Body of pancreas (tissue), 4 donors: ENCODE measurements around the gene MAP4K4. TPM values are rescaled to one million over a fixed set of nuclear protein-coding genes. Genes with fewer than 3 reads are reported as not detected.

Experiments used
- ATAC-seq: fragments of 150-250 bp; one replicate; pipeline ENCODE4 v1.9.1; 2016
- DNase-seq, 4 donors: peaks; one replicate each; pipeline ENCODE4 v3.0.0-alpha.2; 2019
- H3K27ac ChIP-seq, 4 donors: fragments of 200-600 bp; sonication (generic); 1 replicate in 3 of 4; 2 replicates in 1 of 4; pipeline versions ENCODE4 v1.5.1 to v1.6.1; 2016 to 2019; ENCODE audit warnings: mild to moderate bottlenecking in 1 of 4, mixed read lengths in 1 of 4, moderate library complexity in 1 of 4
- H3K27me3 ChIP-seq, 2 donors: fragments of 200-600 bp; sonication (generic); one replicate each; pipeline ENCODE4 v1.6.0; 2016; ENCODE audit warnings: mild to moderate bottlenecking in 1 of 2
- H3K36me3 ChIP-seq, 2 donors: fragments of 200-600 bp; sonication (generic); replicated peaks in 1 of 2; 2 replicates each; pipeline ENCODE4 v1.5.1; 2016; ENCODE audit warnings: low read depth in 2 of 2; ENCODE audit not compliant: insufficient read depth in 1 of 2
- H3K4me1 ChIP-seq: fragments of 200-600 bp; sonication (generic); one replicate; pipeline ENCODE4 v1.6.0; 2016
- H3K4me3 ChIP-seq, 2 donors: fragments of 200-600 bp; sonication (generic); 1 replicate in 1 of 2; 2 replicates in 1 of 2; pipeline ENCODE4 v1.5.1; 2016 to 2019
- H3K9me3 ChIP-seq, 3 donors: fragments of 200-600 bp; sonication (generic); 1 replicate in 2 of 3; 2 replicates in 1 of 3; pipeline ENCODE4 v1.5.1; 2016
- POLR2A ChIP-seq, 3 donors: fragments of 450-650 bp; IDR thresholded peaks; one replicate each; pipeline ENCODE4 v1.6.1; 2016; ENCODE audit warnings: antibody characterized with exemption in 3 of 3, mild to moderate bottlenecking in 2 of 3
- WGBS, 2 donors: methylation state at CpG; one replicate each; pipeline ENCODE4 v1.1.5; 2017; 5-methylcytosine and 5-hydroxymethylcytosine counted together
- intact Hi-C: fragments of 100-400 bp; cut with DNase I; formaldehyde crosslinking; loops from one replicate; pipeline ENCODE4 v1.15.1; 2023
- total RNA-seq, 2 donors: library from RNA; depleted of rRNA; stranded (reverse); fragments of >200 nt; gene quantifications; one replicate each; pipeline ENCODE4 v1.1.0, GENCODE V29; 2016
- TF ChIP-seq, protein P1 (sequence below), 7 experiments: fragments of 450-650 bp in 4 of 7; fragments of 200-600 bp in 3 of 7; sonication (generic) in 3 of 7; IDR thresholded peaks; one replicate each; pipeline ENCODE4 v1.5.1; 2016 to 2019; ENCODE audit warnings: antibody characterized with exemption in 7 of 7

MAP4K4 gene
- total RNA-seq, 2 donors from 2014 or later = 22.1 to 25.1 TPM

GRCh38 chr2:101858910-101859309 is 161.4 kb downstream of the MAP4K4 start:
- no peaks in the 10 kb centered on the region for H3K4me1 ChIP-seq
- peaks cover 0 to 10% of the 10 kb centered on the region in 2 donors for H3K36me3 ChIP-seq
- 86 to 92% methylated on average over 4 of the region's 4 CpGs for WGBS, 2 donors
- no peak for DNase-seq
- no peak overlapping the region for H3K4me3 ChIP-seq
- TF ChIP-seq, protein P1, sequence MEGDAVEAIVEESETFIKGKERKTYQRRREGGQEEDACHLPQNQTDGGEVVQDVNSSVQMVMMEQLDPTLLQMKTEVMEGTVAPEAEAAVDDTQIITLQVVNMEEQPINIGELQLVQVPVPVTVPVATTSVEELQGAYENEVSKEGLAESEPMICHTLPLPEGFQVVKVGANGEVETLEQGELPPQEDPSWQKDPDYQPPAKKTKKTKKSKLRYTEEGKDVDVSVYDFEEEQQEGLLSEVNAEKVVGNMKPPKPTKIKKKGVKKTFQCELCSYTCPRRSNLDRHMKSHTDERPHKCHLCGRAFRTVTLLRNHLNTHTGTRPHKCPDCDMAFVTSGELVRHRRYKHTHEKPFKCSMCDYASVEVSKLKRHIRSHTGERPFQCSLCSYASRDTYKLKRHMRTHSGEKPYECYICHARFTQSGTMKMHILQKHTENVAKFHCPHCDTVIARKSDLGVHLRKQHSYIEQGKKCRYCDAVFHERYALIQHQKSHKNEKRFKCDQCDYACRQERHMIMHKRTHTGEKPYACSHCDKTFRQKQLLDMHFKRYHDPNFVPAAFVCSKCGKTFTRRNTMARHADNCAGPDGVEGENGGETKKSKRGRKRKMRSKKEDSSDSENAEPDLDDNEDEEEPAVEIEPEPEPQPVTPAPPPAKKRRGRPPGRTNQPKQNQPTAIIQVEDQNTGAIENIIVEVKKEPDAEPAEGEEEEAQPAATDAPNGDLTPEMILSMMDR (IDR thresholded peaks at IDR 0.05) = no peak
- TF ChIP-seq POLR2A (IDR thresholded peaks at IDR 0.05) = no peak
- H3K9me3 ChIP-seq = no peaks in the 10 kb centered on the region
- intact Hi-C loops = no loop called here
- no peak for ATAC-seq
- H3K27ac ChIP-seq = no peak overlapping the region
- no peaks in the 10 kb centered on the region for H3K27me3 ChIP-seq

DNA sequence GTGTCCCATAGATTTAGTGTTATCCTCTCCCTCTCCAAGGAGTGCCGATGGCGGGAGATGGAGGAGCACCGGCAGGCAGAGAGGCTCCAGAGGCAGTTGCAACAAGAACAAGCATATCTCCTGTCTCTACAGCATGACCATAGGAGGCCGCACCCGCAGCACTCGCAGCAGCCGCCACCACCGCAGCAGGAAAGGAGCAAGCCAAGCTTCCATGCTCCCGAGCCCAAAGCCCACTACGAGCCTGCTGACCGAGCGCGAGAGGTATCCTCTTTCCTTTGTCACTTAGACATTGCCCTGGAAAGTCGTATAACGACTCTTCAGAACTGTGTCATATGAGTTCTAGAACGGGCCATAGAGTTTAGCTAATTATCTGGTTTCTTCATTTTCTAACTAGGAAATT is 162.1 kb downstream of the MAP4K4 start:
- Histone ChIP-seq H3K9me3 (no peaks in the 10 kb centered on the region), H3K36me3 (peaks cover 0 to 10% of the 10 kb centered on the region in 2 donors), H3K4me3 (no peak overlapping the region), H3K27ac (no peak overlapping the region), H3K27me3 (no peaks in the 10 kb centered on the region), H3K4me1 (no peaks in the 10 kb centered on the region)
- no peak for DNase-seq
- no peak for ATAC-seq
- intact Hi-C loops = no loop called here
- TF ChIP-seq, protein P1 (IDR thresholded peaks at IDR 0.05) = no peak
- no peak for TF ChIP-seq POLR2A (IDR thresholded peaks at IDR 0.05)
- WGBS, 2 donors = 95 to 96% methylated on average over 16 of the region's 16 CpGs

DNA sequence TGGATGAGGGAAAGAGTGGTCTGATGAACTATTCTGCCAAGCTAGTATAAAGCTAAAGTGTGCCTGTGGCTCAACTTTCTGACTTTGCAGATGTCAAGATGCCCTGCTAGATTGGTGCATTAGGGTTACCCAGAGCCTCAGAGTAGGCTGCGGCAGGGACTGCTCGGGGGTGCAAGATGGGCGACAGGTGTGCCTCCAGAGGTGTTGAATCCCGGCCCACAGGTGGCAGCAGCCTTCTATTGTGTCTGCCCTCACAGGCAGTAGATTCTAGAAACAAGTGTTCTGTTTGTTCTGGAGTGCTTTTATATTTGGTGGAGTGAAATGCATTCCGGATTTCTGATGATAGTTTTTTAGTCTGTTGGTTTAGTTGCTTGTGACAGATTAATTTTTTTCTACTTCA is 162.7 kb downstream of the MAP4K4 start:
- Histone ChIP-seq H3K27ac (no peak overlapping the region), H3K27me3 (no peaks in the 10 kb centered on the region), H3K4me3 (no peak overlapping the region), H3K4me1 (no peaks in the 10 kb centered on the region), H3K36me3 (peaks cover 0 to 12% of the 10 kb centered on the region in 2 donors), H3K9me3 (no peaks in the 10 kb centered on the region)
- TF ChIP-seq, protein P1 (IDR thresholded peaks at IDR 0.05) = no peak
- TF ChIP-seq POLR2A (IDR thresholded peaks at IDR 0.05) = no peak
- DNase-seq (no peak), ATAC-seq (no peak)
- intact Hi-C loops = no loop called here
- WGBS, 2 donors = 65 to 82% methylated on average over 5 of the region's 5 CpGs

GRCh38 chr2:101860782-101861181 is 163.3 kb downstream of the MAP4K4 start:
- no peak for TF ChIP-seq POLR2A (IDR thresholded peaks at IDR 0.05)
- TF ChIP-seq, protein P1 (IDR thresholded peaks at IDR 0.05) = no peak
- intact Hi-C loops = no loop called here
- no peak for ATAC-seq
- peaks cover 0 to 15% of the 10 kb centered on the region in 2 donors for H3K36me3 ChIP-seq
- WGBS, 2 donors = 95 to 97% methylated on average over 8 of the region's 8 CpGs
- H3K4me3 ChIP-seq = no peak overlapping the region
- no peak overlapping the region for H3K27ac ChIP-seq
- H3K4me1 ChIP-seq = no peaks in the 10 kb centered on the region
- H3K27me3 ChIP-seq = no peaks in the 10 kb centered on the region
- H3K9me3 ChIP-seq = no peaks in the 10 kb centered on the region
- DNase-seq = no peak

- no peak overlapping the region for H3K27ac ChIP-seq
- DNase-seq (no peak), ATAC-seq (no peak)
- no peaks in the 10 kb centered on the region for H3K9me3 ChIP-seq
- intact Hi-C loops = no loop called here
- peaks cover 0 to 12% of the 10 kb centered on the region in 2 donors for H3K36me3 ChIP-seq
- no peaks in the 10 kb centered on the region for H3K27me3 ChIP-seq
- 96% methylated on average over 4 of the region's 4 CpGs for WGBS, 2 donors
- no peak overlapping the region for H3K4me3 ChIP-seq
- no peaks in the 10 kb centered on the region for H3K4me1 ChIP-seq
- TF ChIP-seq, protein P1 (IDR thresholded peaks at IDR 0.05) = no peak
- no peak for TF ChIP-seq POLR2A (IDR thresholded peaks at IDR 0.05)
Measured at GRCh38 chr2:101861382-101861781, 163.9 kb downstream of the MAP4K4 start.
